Spleen (tissue), 7 donors: ENCODE measurements around the gene BCL6.

Source experiments
- POLR2A ChIP-seq, 3 donors: fragments of 450-650 bp; IDR thresholded peaks; one replicate each; pipeline ENCODE4 v1.5.1; 2017; ENCODE audit warnings: antibody characterized with exemption in 3 of 3, mild to moderate bottlenecking in 1 of 3
- TF ChIP-seq, protein P1 (sequence below), 11 experiments: fragments of 200-600 bp in 7 of 11; fragments of 450-650 bp in 4 of 11; sonication (generic) in 4 of 11; IDR thresholded peaks in 8 of 11; conservative IDR thresholded peaks in 3 of 11; 1 replicate in 7 of 11; 2 replicates in 4 of 11; pipeline versions ENCODE4 v1.4.0 to v1.8.0; 2016 to 2021; ENCODE audit warnings: antibody characterized with exemption in 11 of 11, inconsistent platforms in 4 of 11, mild to moderate bottlenecking in 1 of 11
- donor health status: DM: no; HTN: no; CAD: no; lungs with moderate emphysema.
- donor health status: DM: no; HTN: no; CAD: no.
- donor health status: DM: no; HTN: no; CAD: no.

DNA sequence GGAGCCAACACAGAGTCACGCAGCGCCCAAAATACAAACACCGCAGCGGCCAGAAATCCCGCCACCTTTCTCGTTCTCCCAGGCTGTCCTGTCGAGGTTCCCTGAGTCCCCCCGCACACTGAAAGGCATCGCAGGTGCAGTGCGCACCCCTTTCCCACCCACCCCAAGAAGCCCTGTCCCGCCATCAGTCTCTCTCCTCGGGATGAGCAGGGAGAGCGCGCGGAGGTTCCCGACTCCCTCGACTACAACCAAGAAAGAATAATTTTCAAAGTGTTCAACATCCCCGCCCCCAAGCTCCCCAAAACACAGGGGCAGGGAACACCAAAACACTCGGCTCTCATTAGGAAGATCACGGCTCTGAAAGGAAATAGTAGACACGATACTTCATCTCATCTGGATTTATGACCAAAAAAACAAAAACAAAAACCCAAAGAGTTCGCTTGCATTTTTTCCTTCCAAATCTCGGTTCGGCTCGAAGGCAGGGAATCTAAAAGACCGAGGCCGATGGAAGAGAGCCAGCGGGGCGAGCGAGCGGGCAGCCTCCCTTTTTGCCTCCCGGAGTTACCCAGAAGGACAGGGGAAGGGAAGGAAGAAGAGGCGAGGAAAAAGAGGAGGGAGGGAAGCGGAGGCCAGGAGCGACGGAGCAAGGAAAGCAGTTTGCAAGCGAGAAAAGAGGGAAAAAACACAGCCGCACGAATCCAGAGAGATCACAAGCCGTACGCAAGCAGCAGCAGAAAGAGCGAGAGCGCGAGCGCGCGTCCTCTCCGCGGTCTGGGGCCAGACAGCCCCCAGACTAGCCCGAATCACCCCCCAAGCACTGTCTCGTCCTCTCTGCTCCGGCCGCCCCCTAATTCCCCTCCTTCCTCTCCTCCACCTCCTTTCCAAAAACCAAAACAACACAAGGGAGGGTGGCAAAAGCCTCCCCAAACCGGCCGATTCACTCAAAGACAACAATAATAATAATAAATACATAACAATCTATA lies 808 bp downstream of the BCL6 start:
- TF ChIP-seq POLR2A (IDR thresholded peaks at IDR 0.05): no peak
- TF ChIP-seq, protein P1, sequence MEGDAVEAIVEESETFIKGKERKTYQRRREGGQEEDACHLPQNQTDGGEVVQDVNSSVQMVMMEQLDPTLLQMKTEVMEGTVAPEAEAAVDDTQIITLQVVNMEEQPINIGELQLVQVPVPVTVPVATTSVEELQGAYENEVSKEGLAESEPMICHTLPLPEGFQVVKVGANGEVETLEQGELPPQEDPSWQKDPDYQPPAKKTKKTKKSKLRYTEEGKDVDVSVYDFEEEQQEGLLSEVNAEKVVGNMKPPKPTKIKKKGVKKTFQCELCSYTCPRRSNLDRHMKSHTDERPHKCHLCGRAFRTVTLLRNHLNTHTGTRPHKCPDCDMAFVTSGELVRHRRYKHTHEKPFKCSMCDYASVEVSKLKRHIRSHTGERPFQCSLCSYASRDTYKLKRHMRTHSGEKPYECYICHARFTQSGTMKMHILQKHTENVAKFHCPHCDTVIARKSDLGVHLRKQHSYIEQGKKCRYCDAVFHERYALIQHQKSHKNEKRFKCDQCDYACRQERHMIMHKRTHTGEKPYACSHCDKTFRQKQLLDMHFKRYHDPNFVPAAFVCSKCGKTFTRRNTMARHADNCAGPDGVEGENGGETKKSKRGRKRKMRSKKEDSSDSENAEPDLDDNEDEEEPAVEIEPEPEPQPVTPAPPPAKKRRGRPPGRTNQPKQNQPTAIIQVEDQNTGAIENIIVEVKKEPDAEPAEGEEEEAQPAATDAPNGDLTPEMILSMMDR (IDR thresholded peaks at IDR 0.05 in 8 of 11, conservative IDR thresholded peaks at IDR 0.05 in 3 of 11): no peak
